ENCODE results near the gene SPARCL1. TPM values are rescaled to one million over a fixed set of nuclear protein-coding genes. Genes with fewer than 3 reads are reported as not detected.
"Not testable (repeated sequence)": the region's sequence is repeated elsewhere in the genome, so short reads cannot be mapped to it uniquely, and the experiment has no call there.

The SPARCL1 gene
- total RNA-seq, 2 experiments from 2014 or later: not detected

DNA sequence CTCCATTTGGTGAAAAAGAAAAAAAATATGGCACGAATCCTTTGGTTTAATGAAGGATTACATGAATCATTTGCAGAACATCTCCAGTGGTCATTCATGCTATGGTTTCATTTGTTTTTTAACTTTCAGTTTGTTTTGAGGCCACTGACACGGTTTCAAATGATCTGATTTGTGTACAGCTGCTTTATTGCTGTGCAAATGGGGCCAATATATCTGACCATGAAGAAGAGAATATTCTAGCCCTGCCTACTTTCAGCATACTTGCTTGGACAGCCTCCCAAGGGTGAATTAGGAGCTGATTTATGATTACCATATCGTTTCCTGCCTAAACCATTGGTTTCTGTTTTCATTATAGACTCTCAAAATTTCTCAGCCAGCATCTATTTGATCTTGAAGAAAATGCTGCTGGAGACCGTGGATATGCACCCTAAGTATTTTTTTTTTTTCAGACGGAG is 30.7 kb downstream of the SPARCL1 start:
- Mint-ChIP-seq H3K27ac (no peak overlapping the region), H3K9me3 (no peaks in the 10 kb centered on the region), H3K36me3 (no peaks in the 10 kb centered on the region), H3K4me1 (peaks cover 2% of the 10 kb centered on the region), H3K4me3 (no peak overlapping the region), H3K27me3 (no peaks in the 10 kb centered on the region)
- no peak for DNase-seq

DNA sequence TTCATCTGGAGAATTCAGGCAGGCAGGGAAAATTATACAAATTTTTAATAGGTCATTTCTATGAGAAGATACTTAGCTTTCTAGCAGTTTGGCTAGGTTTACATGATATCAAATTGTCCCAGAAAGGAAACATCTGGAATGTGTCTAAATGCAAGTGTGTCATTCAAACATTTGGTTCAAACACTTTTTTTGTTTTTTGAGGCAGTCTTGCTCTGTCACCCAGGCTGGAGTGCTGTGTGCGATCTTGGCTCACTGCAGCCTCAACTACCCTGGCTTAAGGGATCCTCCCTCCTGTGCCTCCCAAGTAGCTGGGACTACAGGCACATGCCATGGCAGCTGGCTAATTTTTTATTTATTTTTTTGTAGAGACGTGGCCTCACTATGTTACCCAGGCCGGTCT is 31.6 kb downstream of the SPARCL1 start:
- DNase-seq: no peak
- Mint-ChIP-seq H3K4me3 (no peak overlapping the region), H3K27ac (no peak overlapping the region), H3K9me3 (no peaks in the 10 kb centered on the region), H3K4me1 (peaks cover 2% of the 10 kb centered on the region), H3K27me3 (no peaks in the 10 kb centered on the region), H3K36me3 (no peaks in the 10 kb centered on the region)

DNA sequence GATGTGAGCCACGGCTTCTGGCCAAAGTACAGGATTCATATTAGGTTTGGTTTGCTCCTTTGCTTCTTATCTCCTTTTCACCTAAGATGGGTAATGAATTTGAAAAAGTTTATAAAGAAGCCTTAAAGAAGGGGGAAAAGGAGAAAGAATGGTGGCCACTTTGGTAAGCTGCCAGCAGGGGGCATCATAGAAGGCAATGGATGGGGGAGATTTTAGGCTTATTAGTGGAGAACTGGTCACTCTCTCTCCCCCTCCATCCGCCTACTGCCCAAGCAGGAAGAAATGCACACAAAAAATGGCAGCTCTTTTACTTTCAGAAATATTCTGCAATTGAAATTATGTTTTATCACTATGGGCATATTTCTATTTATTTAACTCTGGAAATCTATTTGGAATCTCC is 32.0 kb downstream of the SPARCL1 start:
- Mint-ChIP-seq H3K27ac (no peak overlapping the region), H3K9me3 (no peaks in the 10 kb centered on the region), H3K27me3 (no peaks in the 10 kb centered on the region), H3K36me3 (no peaks in the 10 kb centered on the region), H3K4me3 (no peak overlapping the region), H3K4me1 (peaks cover 2% of the 10 kb centered on the region)
- no peak for DNase-seq

DNA sequence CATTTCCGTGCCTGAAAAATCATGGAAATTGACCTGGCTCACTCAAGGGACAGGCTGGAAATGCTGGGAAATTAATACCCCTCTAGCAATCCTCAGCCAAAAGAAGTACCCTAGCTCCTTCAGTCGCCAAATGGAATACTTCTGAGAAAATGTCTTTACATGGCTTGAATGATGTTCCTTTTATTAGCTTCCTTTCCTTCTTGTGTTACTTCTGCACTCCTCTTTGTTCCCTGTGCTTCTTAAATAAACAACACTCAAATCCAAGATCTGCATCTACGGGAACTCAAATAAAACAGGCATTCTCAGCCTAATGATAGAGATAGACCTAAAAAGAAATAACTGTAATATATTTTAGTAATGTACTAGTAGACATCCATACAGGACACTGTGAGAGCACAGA is 36.1 kb downstream of the SPARCL1 start:
- Mint-ChIP-seq H3K4me1 (no peaks in the 10 kb centered on the region), H3K27me3 (no peaks in the 10 kb centered on the region), H3K27ac (no peak overlapping the region), H3K4me3 (no peak overlapping the region), H3K36me3 (peaks cover 4% of the 10 kb centered on the region), H3K9me3 (no peaks in the 10 kb centered on the region)
- DNase-seq: no peak

DNA sequence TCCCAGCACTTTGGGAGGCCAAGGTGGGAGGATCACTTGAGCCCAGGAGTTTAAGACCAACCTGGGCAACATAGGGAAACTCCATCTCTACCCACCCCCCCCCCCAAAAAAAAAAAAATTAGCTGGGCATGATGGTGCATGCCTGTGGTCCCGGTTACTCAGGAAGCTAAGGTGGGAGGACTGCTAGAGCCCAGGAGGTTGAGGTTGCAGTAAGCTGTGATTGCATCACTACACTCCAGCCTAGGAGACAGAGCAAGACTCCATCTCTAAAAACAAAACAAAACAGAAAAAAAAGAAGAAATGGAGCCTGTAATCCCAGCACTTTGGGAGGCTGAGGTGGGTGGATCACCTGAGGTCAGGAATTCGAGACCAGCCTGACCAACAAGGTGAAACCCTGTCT is 37.3 kb downstream of the SPARCL1 start:
- not testable (repeated sequence) for H3K27me3 Mint-ChIP-seq, DNase-seq, H3K9me3 Mint-ChIP-seq, H3K27ac Mint-ChIP-seq, H3K4me3 Mint-ChIP-seq, H3K36me3 Mint-ChIP-seq, H3K4me1 Mint-ChIP-seq

DNA sequence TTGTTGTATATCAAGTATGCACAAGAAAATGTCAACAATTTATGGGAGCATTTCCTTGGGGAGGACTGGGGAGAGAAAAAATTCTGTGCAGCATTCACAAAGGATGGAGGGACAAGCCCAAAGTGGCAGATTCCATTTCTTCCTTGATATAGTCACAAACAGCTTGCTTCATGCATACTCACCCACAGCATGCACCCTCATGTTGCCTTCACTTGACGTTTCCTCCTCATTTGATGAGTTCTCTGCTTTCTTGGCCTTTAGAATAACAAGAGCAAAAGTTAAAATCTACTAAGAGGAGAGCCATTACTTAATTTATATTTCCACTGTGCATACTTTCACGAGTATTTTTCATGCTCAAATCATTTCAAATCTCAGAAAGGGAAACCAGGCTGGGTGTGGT is 37.7 kb downstream of the SPARCL1 start:
- H3K9me3 Mint-ChIP-seq: no peaks in the 10 kb centered on the region
- no peaks in the 10 kb centered on the region for H3K4me1 Mint-ChIP-seq
- H3K4me3 Mint-ChIP-seq: no peak overlapping the region
- no peak for DNase-seq
- H3K36me3 Mint-ChIP-seq: peaks cover 9% of the 10 kb centered on the region
- H3K27me3 Mint-ChIP-seq: no peaks in the 10 kb centered on the region
- no peak overlapping the region for H3K27ac Mint-ChIP-seq

DNA sequence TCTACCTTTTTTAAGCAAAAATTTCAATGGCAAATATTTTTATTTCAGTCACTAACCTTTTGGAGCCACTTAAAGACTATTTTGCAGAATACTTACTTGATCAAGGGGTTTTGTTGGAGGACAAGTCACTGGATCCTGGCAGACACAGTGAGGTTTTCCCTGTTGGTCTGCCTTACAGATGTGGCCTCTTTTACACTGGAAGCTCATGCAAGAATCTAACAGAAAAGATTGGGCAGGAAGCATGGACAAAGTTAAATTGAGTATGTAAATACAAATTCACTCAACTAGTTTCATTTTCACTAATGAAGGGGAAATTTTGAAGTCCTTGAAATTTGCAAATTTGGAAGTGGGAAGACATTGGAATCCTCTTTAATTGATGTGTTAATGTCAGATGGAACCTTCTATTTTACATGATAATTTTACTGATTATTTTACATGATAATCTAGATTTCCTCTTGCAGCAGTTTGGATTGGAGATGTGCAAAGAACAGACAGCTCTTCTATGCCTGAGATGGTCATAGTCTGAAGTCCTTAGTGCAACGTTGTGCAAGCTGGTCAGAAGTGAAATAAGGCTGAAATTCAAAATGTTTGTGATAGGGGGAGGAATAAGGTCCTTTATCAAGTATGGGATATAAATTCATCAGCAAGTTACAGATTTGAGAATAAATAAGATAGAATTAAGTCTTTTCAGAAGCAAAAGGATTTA is 38.4 kb downstream of the SPARCL1 start:
- no peak overlapping the region for H3K27ac Mint-ChIP-seq
- H3K36me3 Mint-ChIP-seq: peaks cover 9% of the 10 kb centered on the region
- H3K9me3 Mint-ChIP-seq: peaks cover 2% of the 10 kb centered on the region
- no peak for DNase-seq
- H3K27me3 Mint-ChIP-seq: no peaks in the 10 kb centered on the region
- no peak overlapping the region for H3K4me3 Mint-ChIP-seq
- no peaks in the 10 kb centered on the region for H3K4me1 Mint-ChIP-seq

DNA sequence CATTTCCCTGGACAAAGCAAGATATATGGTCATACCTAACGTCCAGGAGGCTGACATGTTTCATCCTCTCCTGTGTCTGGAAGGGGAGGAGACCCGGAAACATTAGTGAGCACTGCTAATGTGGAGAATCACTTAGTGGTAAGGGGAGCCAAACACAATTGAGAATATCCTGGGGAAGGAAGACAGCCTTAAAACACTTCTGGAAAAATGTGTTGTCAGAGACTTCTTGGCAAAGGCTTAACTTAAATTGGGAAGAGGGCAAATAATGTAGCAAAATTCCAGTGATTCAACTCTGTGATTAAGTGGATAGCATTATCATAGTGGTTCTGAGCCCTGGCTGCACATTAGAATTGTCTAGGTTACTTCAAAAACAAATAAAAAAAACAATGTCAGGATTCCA is 39.5 kb downstream of the SPARCL1 start:
- Mint-ChIP-seq H3K27ac (no peak overlapping the region), H3K36me3 (peaks cover 9% of the 10 kb centered on the region), H3K9me3 (peaks cover 2% of the 10 kb centered on the region), H3K4me3 (no peak overlapping the region), H3K27me3 (no peaks in the 10 kb centered on the region), H3K4me1 (no peaks in the 10 kb centered on the region)
- DNase-seq: no peak

DNA sequence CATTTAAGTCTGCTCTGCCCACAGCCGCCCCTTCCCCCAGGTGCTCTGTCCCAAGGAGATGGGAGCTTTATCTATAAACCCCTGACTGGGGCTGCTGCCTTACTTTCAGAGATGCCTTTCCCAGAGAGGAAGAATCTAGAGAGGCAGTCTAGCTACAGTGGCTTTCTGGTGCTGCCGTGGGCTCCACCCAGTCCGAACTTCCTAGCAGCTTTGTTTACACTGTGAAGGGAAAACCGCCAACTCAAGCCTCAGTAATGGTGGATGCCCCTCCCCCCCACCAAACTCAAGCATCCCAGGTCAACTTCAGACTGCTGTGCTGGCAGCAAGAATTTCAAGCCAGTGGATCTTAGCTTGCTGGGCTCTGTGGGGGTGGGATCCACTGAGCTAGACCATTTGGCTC is 40.5 kb downstream of the SPARCL1 start:
- H3K4me3 Mint-ChIP-seq, DNase-seq, H3K27me3 Mint-ChIP-seq, H3K9me3 Mint-ChIP-seq, H3K4me1 Mint-ChIP-seq, H3K27ac Mint-ChIP-seq: not testable (repeated sequence)
- peaks cover 15% of the 10 kb centered on the region for H3K36me3 Mint-ChIP-seq

DNA sequence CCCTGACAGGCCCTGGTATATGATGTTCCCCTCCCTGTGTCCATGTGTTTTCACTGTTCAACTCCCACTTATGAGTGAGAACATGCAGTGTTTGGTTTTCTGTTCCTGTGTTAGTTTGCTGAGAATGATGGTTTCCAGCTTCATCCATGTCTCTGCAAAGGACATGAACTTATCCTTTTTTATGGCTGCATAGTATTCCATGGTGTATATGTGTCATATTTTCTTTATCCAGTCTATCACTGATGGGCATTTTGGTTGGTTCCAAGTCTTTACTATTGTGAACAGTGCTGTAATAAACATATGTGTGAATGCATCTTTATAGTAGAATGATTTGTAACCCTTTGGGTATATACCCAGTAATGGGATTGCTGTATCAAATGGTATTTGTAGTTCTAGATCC is 45.9 kb downstream of the SPARCL1 start:
- not testable (repeated sequence) for H3K4me3 Mint-ChIP-seq, H3K27me3 Mint-ChIP-seq

DNA sequence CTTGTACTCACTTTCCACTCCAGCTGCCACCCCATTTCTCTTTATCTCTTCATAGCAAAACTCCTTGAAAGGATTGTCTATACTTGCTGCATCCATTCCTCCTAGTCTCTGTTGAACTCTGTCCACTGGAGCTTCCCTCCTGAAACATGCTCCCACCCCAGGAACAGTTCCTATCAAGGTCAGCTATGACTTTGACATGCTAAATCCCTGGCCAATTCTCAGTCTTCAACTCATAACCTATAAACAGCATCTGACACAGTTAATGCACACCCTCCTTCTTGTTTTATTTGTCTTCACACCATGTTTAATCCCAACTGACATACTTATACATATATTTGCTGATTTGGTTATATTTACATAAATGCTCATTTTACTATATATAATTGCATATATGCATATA is 47.8 kb downstream of the SPARCL1 start:
- DNase-seq: no peak
- no peak overlapping the region for H3K4me3 Mint-ChIP-seq
- no peak overlapping the region for H3K27ac Mint-ChIP-seq
- H3K4me1 Mint-ChIP-seq: no peaks in the 10 kb centered on the region
- H3K36me3 Mint-ChIP-seq: peaks cover 10% of the 10 kb centered on the region
- H3K27me3 Mint-ChIP-seq: no peaks in the 10 kb centered on the region
- H3K9me3 Mint-ChIP-seq: peaks cover 5% of the 10 kb centered on the region

More for the DNA sequence above, 45.9 kb downstream of the SPARCL1 start:
- not testable (repeated sequence) for DNase-seq, H3K4me1 Mint-ChIP-seq, H3K27ac Mint-ChIP-seq, H3K9me3 Mint-ChIP-seq
- H3K36me3 Mint-ChIP-seq: peaks cover 16% of the 10 kb centered on the region

DNA sequence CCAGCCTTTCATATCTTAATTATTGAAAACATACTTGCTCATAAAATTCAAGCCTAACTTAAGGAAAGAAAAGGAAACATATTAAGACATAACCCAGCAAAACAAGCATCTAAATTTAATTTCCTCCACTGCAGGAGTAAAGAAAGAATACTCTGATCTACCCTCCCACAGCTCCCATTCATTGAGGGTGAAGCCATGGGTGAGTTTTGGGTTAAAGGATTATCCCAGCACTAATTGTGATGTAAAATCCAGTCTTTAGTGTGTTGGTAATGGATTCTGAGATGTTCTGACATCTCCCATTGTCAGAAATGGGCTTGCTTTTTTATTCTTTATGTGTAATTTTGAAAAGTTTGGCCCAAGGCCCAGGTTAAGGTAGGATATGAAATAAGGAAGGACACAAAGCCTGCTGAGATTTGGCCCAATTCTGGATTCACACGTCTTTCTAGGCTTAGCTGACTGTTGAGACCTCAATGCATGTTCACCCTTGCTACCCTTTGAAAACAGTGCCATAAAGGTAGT is 50.4 kb downstream of the SPARCL1 start:
- H3K36me3 Mint-ChIP-seq: peaks cover 9% of the 10 kb centered on the region
- H3K4me1 Mint-ChIP-seq: no peaks in the 10 kb centered on the region
- H3K4me3 Mint-ChIP-seq: no peak overlapping the region
- no peaks in the 10 kb centered on the region for H3K27me3 Mint-ChIP-seq
- H3K9me3 Mint-ChIP-seq: peaks cover 3% of the 10 kb centered on the region
- DNase-seq: no peak
- H3K27ac Mint-ChIP-seq: no peak overlapping the region

DNA sequence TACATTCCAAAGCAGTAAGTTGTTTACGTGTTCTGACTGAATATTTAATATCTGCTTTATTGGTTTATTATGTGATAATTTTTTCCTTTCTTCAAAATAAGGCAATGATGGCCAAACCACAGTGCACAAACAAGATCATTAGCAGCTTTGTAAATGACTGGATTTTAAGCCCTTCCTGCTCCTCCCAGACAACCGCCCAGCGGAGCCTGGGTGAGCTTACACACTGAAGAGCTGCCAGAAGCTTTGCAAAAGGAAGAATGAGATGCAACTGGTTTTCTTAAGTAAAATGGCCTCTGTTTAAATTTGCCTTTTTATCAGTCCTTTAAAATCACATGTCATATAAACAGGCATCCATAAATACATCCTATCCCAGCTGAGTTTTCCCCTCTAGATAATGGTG is 52.2 kb downstream of the SPARCL1 start:
- no peaks in the 10 kb centered on the region for H3K9me3 Mint-ChIP-seq
- no peak overlapping the region for H3K27ac Mint-ChIP-seq

DNA sequence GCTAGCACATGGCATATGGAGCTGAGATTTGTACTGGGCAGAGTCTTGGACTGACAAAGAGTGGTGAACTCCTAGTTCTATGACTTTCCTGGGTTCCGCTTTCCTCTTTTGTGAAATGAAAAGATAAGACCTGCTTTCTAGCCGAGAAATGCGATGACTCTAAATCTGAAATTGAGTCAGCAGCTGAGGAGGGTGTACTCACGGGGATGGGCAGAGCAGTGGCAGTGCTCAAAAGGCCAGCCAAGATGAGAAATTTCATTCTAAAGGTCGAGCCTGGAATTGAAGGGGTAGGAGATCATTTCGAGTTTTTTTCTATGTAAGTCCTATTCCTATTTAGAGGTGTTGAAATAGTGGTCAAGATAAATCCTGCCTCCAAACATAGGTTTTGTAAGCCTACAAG is 59.8 kb downstream of the SPARCL1 start:
- Mint-ChIP-seq H3K27ac (no peak overlapping the region), H3K4me1 (peaks cover 2% of the 10 kb centered on the region), H3K27me3 (no peaks in the 10 kb centered on the region), H3K36me3 (no peaks in the 10 kb centered on the region), H3K4me3 (no peak overlapping the region), H3K9me3 (no peaks in the 10 kb centered on the region)
- DNase-seq: no peak

More for the DNA sequence above, 52.2 kb downstream of the SPARCL1 start:
- Mint-ChIP-seq H3K36me3 (peaks cover 4% of the 10 kb centered on the region), H3K4me1 (no peaks in the 10 kb centered on the region), H3K27me3 (no peaks in the 10 kb centered on the region), H3K4me3 (no peak overlapping the region)
- no peak for DNase-seq

DNA sequence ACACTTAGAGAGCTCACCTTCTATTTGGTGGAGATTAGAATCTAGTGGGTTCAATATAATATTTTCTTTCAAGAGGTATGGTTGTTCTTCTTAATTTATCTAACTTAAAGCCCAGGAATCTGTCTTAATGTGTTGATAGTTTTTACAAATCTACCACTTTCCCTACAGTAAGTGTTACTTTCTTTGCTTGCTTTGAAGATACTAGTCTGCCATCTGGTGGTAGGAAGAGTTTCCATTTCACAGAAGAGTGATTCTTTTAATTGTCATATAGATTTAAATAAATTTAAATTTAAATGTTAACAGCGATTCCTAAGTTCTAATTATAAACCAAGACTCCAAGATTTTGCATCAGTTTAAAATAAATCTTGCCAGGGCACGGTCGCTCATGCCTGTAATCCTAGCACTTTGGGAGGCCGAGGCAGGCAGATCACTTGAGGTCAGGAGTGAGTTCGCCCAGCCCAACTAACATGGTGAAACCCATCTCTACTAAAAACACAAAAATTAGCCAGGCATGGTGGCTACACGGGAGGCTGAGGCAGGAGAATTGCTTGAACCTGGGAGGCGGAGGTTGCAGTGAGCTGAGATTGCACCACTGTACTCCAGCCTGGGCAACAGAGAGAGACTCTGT is 63.3 kb downstream of the SPARCL1 start:
- Mint-ChIP-seq H3K9me3 (no peaks in the 10 kb centered on the region), H3K4me3 (no peak overlapping the region), H3K36me3 (no peaks in the 10 kb centered on the region), H3K27ac (no peak overlapping the region), H3K27me3 (no peaks in the 10 kb centered on the region), H3K4me1 (peaks cover 2% of the 10 kb centered on the region)
- no peak for DNase-seq

DNA sequence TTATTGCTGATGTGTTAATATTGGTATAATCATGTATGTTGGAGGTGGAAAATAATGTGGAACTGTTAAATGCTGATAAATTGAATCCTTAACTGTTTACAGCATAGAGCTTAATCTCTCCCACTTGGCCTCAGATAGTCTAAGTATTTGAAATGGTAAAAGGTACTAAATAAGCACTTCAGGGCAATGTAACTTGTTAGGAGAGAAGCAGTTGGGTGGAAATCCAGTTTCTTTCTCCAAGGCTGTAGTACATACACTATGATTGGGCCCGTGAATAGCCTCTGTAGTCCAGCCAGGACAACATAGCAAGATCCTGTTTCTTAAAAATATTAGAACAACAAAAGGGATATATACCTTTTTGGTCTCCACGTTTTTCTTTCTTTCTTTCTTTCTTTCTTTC is 67.1 kb downstream of the SPARCL1 start:
- Mint-ChIP-seq H3K27ac (no peak overlapping the region), H3K4me3 (no peak overlapping the region), H3K27me3 (no peaks in the 10 kb centered on the region), H3K36me3 (peaks cover 14% of the 10 kb centered on the region), H3K4me1 (peaks cover 2% of the 10 kb centered on the region), H3K9me3 (no peaks in the 10 kb centered on the region)
- no peak for DNase-seq

All from activated naive CD8-positive, alpha-beta T cell treated with anti-CD3 and anti-CD28 coated beads for 36 hours (primary cell).